ENCODE data around the gene GRK6. TPM values are rescaled to one million over a fixed set of nuclear protein-coding genes. Genes with fewer than 3 reads are reported as not detected.
"Not testable (repeated sequence)": the region's sequence is repeated elsewhere in the genome, so short reads cannot be mapped to it uniquely, and the experiment has no call there.

GRK6 gene
- total RNA-seq, 1 experiment from 2014 or later: 37.7 TPM

DNA sequence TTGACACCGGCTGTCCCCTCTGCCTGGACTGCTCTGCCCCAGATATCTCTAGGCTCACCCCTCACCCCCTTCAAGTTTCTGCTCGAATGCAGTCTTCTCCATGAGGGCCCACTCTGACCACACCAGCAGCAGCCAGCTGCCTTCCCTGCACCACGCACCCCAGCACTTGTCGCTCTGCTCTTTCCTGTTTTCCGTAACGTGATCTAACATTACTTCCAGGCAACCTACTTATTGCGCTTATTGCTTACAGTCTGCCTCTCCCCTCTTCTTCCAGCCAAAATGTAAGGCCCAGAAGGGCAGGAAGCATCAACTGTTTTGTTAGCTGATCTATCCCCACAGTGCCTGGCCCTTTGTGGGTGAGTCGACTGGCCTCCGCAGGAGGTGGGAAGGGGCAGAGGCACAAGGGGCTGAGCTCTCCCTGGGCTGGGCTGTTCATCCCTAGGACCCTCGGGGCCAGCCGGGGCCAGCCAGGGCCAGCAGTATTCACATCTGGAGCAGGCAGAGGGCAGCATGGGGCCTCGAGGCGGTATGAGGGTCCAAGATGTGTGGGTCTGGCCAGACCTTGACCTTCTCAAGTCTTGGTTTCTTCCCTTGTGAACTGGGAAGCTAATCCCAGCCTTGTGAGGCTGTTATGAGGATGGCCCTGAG, 58.5 kb downstream of the GRK6 start:
- DNase-seq (ENCODE audit: low spot score): no peak

DNA sequence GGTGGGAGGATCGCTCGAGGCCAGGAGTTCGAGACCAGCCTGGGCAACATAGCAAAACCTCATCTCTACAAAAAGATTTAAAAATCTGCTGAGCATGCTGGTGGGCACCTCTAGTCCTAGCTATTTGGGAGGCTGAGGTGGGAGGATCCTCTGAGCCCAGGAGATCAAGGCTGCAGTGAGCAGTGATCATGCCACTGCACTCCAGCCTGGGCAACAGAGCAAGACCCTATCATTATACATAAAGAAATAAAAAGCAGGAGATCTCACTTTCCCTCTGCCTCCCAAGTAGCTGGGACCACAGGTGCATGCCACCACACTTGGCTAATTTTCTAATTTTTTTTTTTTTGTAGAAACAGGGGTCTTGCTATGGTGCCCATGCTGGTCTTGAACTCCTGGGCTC, 59.3 kb downstream of the GRK6 start:
- not testable (repeated sequence) for DNase-seq (ENCODE audit: low spot score)

DNA sequence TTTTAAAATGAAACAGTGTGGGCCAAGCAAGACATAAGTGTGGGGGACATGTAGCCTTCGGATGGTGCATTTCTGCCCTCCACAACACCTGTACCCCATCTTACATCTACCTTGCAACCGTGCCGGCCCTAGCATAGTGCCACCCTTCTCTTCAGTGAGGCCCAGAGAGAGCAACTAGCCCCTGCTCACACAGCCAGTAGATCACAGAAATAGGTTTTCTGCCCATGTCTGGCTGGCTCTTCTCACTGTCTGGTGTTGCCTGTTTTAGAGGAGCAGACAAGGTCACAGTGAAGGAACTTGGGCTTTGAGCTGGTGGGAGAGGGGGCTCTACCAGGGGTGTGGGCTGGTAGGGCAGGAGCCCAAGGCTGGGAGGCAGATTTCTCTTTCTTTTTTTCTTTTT, 59.8 kb downstream of the GRK6 start:
- no peak for DNase-seq (ENCODE audit: low spot score)

DNA sequence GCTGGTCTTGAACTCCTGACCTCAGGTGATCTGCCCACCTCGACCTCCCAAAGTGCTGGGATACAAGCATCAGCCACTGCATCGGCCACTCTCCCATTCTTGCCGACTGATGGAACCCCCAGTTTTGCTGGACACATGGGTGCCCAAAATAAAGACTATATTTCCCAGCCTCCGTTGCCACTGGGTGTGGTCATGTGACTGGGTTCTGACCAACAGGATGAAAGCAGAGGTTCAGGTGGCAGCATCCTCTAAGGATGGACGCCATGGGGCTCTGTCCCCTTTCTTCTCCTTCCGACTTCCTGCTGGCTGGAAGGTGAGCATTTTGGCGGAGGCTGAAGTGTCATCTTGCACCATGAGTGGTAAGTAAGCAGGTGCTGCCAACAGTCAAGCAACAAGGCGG, 60.7 kb downstream of the GRK6 start:
- no peak for DNase-seq (ENCODE audit: low spot score)

DNA sequence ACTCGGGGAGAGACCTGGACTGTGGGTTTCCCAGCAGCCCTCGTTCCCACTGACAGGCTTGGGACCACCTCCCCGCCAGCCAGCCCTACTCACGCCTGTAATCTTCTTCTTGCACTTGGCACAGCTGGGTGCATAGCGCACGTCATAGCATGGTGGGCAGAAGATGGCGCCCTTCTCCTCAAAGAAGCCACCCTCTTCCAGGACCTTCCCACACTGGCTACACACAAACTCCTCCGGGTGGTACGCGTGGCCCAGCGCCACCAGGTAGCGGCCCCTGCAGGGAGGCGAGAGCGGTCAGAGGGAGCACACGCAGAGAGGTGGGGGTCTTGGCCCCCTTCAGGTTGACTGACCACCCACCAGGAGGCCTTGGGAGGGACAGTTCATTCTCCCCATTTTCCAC, 61.5 kb downstream of the GRK6 start:
- DNase-seq (ENCODE audit: low spot score): no peak

DNA sequence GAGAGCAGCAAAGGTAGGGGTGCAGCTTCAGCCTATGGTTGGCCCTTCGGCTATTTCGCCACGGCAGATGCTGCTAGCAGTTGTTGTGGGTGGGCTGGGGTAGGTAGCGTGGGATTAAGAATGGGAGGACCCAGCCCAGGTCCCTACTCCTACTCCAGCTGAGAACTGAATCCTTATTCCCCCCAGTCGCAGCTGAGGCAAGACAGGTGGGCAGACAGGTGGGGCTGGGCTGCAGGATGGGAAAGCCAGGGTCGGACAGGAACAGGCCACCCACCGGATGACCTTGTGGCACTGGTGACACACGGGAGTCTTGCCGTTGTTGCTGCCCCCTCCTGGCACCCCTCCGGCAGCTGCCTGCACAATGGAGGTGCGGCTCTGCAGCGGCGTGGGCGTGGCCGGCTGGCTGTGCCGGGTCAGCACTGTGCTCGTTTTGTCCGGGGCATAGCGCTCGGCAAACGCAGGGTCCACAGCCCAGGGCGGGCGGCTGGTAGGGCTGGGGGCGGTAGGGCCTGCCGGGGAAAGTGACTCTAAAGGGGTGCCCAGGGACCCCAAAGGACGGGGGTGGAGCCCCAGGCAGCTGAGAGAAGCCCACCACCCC, 62.7 kb downstream of the GRK6 start:
- DNase-seq (ENCODE audit: low spot score): no peak

DNA sequence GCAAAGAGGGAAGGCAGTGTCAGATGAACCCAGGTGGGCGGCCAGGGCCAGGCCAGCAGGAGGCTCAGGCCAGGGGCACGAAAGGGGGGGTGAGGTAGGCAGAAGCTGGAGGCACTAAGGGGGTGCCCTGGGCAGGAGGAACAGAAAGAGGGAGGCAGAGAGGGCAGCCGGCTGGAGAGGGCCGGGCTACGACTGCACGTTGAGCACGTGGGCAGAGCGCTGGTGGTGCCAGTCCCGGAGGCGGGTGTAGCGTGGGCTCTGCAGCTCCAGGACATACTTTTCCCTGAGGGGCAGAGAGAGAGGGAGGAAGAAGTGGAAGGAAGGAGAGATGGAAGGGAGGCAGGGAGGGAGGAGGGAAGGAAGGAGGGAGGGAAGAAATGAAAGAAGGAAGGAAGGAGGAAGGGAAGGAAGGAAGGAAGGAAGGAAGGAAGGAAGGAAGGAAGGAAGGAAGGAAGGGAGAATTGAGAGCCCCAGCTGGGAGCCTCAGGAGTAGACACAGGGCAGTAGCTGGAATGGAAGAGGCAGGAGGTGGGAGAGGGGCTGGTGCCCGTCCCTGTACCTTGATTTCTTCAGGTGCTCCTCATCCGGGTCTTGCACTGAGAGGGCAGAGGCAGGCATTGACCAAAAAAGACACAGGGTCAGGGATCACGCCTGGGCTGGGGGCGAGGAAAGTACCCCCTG, 64.0 kb downstream of the GRK6 start:
- no peak for DNase-seq (ENCODE audit: low spot score)

DNA sequence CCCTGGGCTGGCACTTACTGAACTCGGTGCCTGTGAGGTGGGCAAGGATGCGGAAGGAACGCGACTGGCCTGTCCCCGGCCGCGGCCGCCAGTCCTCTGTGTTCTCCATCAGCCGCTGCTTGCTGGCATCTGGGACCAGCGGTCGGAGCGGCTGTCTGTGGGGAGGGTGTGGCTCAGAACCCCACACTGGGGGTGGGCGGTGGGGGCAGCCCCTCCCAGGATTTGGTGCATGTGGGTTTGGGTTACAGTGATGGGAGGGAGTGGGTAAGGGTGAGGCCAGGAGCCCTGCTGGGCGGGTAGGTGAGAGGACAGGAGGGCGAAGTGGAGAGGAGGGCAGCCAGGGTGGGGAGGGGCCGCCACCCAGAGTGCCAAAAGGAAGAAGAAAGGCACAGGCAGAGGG, 64.5 kb downstream of the GRK6 start:
- no peak for DNase-seq (ENCODE audit: low spot score)

DNA sequence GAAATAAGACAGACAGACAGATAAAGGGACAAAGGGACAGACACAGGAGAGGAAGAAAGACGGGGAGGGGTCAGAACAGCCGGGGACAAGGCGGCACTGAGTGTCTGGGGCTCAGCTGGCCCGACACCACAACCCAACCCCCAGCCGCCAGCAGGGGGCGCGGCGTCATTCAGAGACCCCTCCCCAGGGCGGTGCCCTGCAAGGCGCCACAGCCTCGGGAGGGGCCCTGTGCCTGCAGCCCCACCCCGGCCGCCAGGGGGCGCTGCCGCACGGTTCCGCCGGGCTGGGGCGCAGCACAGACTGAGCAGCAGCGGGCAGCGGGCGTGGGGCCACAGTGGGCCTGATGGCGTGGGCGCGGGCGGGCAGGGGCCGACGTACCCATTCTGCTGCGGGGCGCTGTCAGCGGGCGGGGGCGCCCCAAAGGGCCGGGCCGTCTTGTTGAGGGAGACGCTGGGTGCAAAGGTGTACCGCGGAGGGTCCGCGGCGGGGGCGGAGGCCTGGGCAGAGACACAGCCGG, 65.0 kb downstream of the GRK6 start:
- DNase-seq (ENCODE audit: low spot score): no peak

DNA sequence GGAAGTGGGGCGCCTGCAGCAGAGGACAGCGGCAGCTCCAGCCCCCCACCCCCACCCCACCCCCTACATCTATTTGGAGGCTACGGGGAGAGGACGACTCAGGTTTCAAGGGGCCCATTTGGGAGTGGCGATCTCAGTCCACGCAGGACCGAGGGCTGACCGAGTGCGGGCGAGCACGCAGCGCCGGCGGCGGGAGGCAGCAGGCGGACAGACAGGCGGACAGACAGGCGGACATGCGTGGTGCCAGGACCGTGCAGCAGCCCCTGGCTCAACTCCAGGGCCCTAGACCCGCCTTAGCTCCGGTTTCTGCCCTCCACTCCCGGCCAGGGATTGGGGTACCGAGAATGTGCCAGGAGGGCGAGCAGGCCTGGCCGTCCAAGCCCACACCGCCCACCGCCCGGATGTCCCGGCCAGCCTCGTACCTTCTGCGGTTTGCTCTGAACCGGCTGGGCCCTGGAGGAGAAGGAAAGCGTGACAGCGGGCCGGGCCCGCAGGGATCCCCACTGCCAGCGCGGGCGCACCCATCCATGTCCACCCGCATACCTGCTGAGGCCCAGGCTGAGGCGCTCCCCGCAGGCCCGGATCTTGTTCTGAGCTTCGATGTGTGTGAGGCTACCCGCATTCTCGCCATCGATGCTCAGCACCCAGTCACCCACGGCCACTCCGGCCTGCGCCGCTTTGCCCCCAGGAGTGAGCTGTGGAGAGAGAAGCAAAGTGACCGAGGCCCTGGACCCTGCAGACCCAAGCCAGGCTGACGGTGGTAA, 65.7 kb downstream of the GRK6 start:
- DNase-seq (ENCODE audit: low spot score): no peak

Other genes with a start within 250 kb of the GRK6 start
- gene RAB24, start 123.0 kb upstream of the GRK6 start, total RNA-seq (2014; rRNA removed; shearing (Covaris generic)): 22.5 and 28.1 TPM in 2 replicates
- gene PRELID1, start 122.9 kb upstream of the GRK6 start, total RNA-seq (2014; rRNA removed; shearing (Covaris generic)): 487 and 500 TPM in 2 replicates
- gene MXD3, start 114.8 kb upstream of the GRK6 start, total RNA-seq (2014; rRNA removed; shearing (Covaris generic)): 34.7 and 74.3 TPM in 2 replicates
- gene LMAN2, start 75.0 kb upstream of the GRK6 start, total RNA-seq (2014; rRNA removed; shearing (Covaris generic)): 745 and 800 TPM in 2 replicates
- gene RGS14, start 68.8 kb upstream of the GRK6 start, total RNA-seq (2014; rRNA removed; shearing (Covaris generic)): 26.2 and 28.1 TPM in 2 replicates
- not detected in 2 replicates for gene SLC34A1, start 42.2 kb upstream of the GRK6 start, total RNA-seq (2014; rRNA removed; shearing (Covaris generic))
- gene PFN3, start 26.0 kb upstream of the GRK6 start, total RNA-seq (2014; rRNA removed; shearing (Covaris generic)): not detected in 2 replicates
- 5.8 and 7.3 TPM in 2 replicates for gene F12, start 17.1 kb upstream of the GRK6 start, total RNA-seq (2014; rRNA removed; shearing (Covaris generic))
- 28.6 and 33.7 TPM in 2 replicates for gene PRR7, start 20.1 kb downstream of the GRK6 start, total RNA-seq (2014; rRNA removed; shearing (Covaris generic))
- gene DBN1, start 47.0 kb downstream of the GRK6 start, total RNA-seq (2014; rRNA removed; shearing (Covaris generic)): 140 and 153 TPM in 2 replicates
- gene PDLIM7, start 70.9 kb downstream of the GRK6 start, total RNA-seq (2014; rRNA removed; shearing (Covaris generic)): 127 and 138 TPM in 2 replicates
- 0.08 and 1.1 TPM in 2 replicates for gene DOK3, start 83.2 kb downstream of the GRK6 start, total RNA-seq (2014; rRNA removed; shearing (Covaris generic))
- gene DDX41, start 90.3 kb downstream of the GRK6 start, total RNA-seq (2014; rRNA removed; shearing (Covaris generic)): 106 and 122 TPM in 2 replicates
- 7.5 and 14.5 TPM in 2 replicates for gene FAM193B, start 127.9 kb downstream of the GRK6 start, total RNA-seq (2014; rRNA removed; shearing (Covaris generic))
- gene TMED9, start 165.5 kb downstream of the GRK6 start, total RNA-seq (2014; rRNA removed; shearing (Covaris generic)): 151 and 191 TPM in 2 replicates
- 35.6 and 40.4 TPM in 2 replicates for gene B4GALT7, start 173.5 kb downstream of the GRK6 start, total RNA-seq (2014; rRNA removed; shearing (Covaris generic))

All from H4 (cell line).